A549 (cell line): ENCODE results near the gene SLAMF1.

Experiments
- CBX8 ChIP-seq: fragments of 200-600 bp; sonication (generic); IDR thresholded peaks from 2 replicates; pipeline ENCODE4 v1.6.1; 2016
- KDM1A ChIP-seq: fragments of 200-600 bp; sonication (generic); IDR thresholded peaks from 2 replicates; pipeline ENCODE4 v1.6.1; 2016; ENCODE audit warnings: low read depth, mild to moderate bottlenecking
- MAFK ChIP-seq: fragments of 450-650 bp; IDR thresholded peaks from 2 replicates; pipeline ENCODE4 v1.6.1; 2014; ENCODE audit not compliant: partially characterized antibody
- MAZ ChIP-seq: fragments of 150-350 bp; IDR thresholded peaks from 2 replicates; pipeline ENCODE4 v1.6.1; 2014; ENCODE audit warnings: antibody characterized with exemption, low read depth, low read length, borderline replicate concordance
- NPAS2 ChIP-seq: fragments of 250-450 bp; sonication (Bioruptor Pico); IDR thresholded peaks from 2 replicates; pipeline ENCODE4 v1.8.0; 2022; ENCODE audit warnings: mild to moderate bottlenecking, moderate library complexity, borderline replicate concordance
- POLR2A ChIP-seq: IDR thresholded peaks from 2 replicates; pipeline ENCODE4 v1.6.1; 2012; ENCODE audit warnings: mild to moderate bottlenecking, low read length
- RAD21 ChIP-seq, 2 experiments: fragments of >200 bp in 1 of 2; sonication (Bioruptor Twin) in 1 of 2; formaldehyde crosslinking in 1 of 2; IDR thresholded peaks in 1 of 2; conservative IDR thresholded peaks in 1 of 2; 2 replicates in 1 of 2; 3 replicates in 1 of 2; pipeline ENCODE4 v1.6.1; 2012 to 2018; ENCODE audit warnings: inconsistent platforms in 1 of 2
- RFX5 ChIP-seq: fragments of 450-650 bp; IDR thresholded peaks from 2 replicates; pipeline ENCODE4 v1.7.1; 2014; ENCODE audit warnings: antibody characterized with exemption, mild to moderate bottlenecking, moderate library complexity
- RNF2 ChIP-seq: fragments of 200-600 bp; sonication (generic); IDR thresholded peaks from 2 replicates; pipeline ENCODE4 v1.6.1; 2016; ENCODE audit warnings: low read depth, mild to moderate bottlenecking, antibody characterized with exemption, moderate library complexity, borderline replicate concordance
- TF ChIP-seq, protein P1 (sequence below): fragments of >200 bp; sonication (Bioruptor Twin); formaldehyde crosslinking; IDR thresholded peaks from 3 replicates; pipeline ENCODE4 v1.5.1; 2016
- TF ChIP-seq, protein P2 (sequence below): fragments of 150-350 bp; IDR thresholded peaks from 2 replicates; pipeline ENCODE4 v1.6.1; 2014; ENCODE audit warnings: low read depth, mild to moderate bottlenecking, low read length
- TF ChIP-seq, protein P3 (sequence below): fragments of 200-600 bp; sonication (generic); IDR thresholded peaks from 2 replicates; pipeline ENCODE4 v1.6.1; 2016; ENCODE audit warnings: antibody characterized with exemption, mild to moderate bottlenecking, moderate library complexity

DNA sequence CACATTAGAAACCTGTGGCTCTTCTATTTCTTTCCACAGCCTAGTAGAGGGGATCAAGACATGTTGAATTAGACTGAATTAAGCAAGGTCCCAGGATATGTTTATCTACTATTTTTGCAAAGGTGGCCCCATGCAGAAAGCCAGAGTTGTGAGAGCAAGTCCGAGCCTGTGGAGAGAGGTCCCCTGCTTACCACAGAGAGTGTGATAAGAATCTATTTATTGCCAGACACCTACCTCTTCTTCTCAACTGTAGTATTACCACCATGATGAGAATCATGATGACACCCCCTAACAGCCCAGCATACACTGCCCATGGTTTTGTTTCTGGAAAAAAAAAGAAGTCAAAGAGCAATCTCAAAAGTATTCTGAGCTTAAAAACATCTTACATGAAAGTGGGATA, 23.0 kb downstream of the SLAMF1 start:
- TF ChIP-seq, protein P1, sequence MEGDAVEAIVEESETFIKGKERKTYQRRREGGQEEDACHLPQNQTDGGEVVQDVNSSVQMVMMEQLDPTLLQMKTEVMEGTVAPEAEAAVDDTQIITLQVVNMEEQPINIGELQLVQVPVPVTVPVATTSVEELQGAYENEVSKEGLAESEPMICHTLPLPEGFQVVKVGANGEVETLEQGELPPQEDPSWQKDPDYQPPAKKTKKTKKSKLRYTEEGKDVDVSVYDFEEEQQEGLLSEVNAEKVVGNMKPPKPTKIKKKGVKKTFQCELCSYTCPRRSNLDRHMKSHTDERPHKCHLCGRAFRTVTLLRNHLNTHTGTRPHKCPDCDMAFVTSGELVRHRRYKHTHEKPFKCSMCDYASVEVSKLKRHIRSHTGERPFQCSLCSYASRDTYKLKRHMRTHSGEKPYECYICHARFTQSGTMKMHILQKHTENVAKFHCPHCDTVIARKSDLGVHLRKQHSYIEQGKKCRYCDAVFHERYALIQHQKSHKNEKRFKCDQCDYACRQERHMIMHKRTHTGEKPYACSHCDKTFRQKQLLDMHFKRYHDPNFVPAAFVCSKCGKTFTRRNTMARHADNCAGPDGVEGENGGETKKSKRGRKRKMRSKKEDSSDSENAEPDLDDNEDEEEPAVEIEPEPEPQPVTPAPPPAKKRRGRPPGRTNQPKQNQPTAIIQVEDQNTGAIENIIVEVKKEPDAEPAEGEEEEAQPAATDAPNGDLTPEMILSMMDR, result no peak
- TF ChIP-seq MAZ (no peak), POLR2A (no peak), MAFK (no peak), CBX8 (no peak), RNF2 (no peak), NPAS2 (CRISPR knock-in tag) (no peak), RFX5 (no peak), KDM1A (no peak), RAD21 (conservative IDR thresholded peaks at IDR 0.05 in 1 of 2, IDR thresholded peaks at IDR 0.05 in 1 of 2) (no peak)
- TF ChIP-seq, protein P2, sequence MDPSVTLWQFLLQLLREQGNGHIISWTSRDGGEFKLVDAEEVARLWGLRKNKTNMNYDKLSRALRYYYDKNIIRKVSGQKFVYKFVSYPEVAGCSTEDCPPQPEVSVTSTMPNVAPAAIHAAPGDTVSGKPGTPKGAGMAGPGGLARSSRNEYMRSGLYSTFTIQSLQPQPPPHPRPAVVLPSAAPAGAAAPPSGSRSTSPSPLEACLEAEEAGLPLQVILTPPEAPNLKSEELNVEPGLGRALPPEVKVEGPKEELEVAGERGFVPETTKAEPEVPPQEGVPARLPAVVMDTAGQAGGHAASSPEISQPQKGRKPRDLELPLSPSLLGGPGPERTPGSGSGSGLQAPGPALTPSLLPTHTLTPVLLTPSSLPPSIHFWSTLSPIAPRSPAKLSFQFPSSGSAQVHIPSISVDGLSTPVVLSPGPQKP, result no peak
- TF ChIP-seq, protein P3, sequence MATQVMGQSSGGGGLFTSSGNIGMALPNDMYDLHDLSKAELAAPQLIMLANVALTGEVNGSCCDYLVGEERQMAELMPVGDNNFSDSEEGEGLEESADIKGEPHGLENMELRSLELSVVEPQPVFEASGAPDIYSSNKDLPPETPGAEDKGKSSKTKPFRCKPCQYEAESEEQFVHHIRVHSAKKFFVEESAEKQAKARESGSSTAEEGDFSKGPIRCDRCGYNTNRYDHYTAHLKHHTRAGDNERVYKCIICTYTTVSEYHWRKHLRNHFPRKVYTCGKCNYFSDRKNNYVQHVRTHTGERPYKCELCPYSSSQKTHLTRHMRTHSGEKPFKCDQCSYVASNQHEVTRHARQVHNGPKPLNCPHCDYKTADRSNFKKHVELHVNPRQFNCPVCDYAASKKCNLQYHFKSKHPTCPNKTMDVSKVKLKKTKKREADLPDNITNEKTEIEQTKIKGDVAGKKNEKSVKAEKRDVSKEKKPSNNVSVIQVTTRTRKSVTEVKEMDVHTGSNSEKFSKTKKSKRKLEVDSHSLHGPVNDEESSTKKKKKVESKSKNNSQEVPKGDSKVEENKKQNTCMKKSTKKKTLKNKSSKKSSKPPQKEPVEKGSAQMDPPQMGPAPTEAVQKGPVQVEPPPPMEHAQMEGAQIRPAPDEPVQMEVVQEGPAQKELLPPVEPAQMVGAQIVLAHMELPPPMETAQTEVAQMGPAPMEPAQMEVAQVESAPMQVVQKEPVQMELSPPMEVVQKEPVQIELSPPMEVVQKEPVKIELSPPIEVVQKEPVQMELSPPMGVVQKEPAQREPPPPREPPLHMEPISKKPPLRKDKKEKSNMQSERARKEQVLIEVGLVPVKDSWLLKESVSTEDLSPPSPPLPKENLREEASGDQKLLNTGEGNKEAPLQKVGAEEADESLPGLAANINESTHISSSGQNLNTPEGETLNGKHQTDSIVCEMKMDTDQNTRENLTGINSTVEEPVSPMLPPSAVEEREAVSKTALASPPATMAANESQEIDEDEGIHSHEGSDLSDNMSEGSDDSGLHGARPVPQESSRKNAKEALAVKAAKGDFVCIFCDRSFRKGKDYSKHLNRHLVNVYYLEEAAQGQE, result no peak
